ENCODE results near the gene PLXNC1.

PLXNC1 gene

GRCh38 chr12:94152292-94153078 lies 4.1 kb downstream of the PLXNC1 start:
- peaks cover 21% of the 10 kb centered on the region for H3K27me3 ChIP-seq (ENCODE audit: insufficient read depth, low read depth, severe bottlenecking)
- H3K27ac ChIP-seq = no peak overlapping the region
- H3K36me3 ChIP-seq = no peaks in the 10 kb centered on the region
- H3K9me3 ChIP-seq (ENCODE audit: severe bottlenecking) = no peaks in the 10 kb centered on the region
- H3K4me3 ChIP-seq (ENCODE audit: low read depth, low read length) = no peak overlapping the region
- TF ChIP-seq CTCF (IDR thresholded peaks at IDR 0.05; ENCODE audit: low read depth, low read length) = no peak
- no peak for DNase-seq

GRCh38 chr12:94157181-94157580 lies 8.8 kb downstream of the PLXNC1 start:
- no peak overlapping the region for H3K27ac ChIP-seq
- TF ChIP-seq CTCF (IDR thresholded peaks at IDR 0.05; ENCODE audit: low read depth, low read length) = no peak
- H3K36me3 ChIP-seq = no peaks in the 10 kb centered on the region
- H3K9me3 ChIP-seq (ENCODE audit: severe bottlenecking) = no peaks in the 10 kb centered on the region
- no peak overlapping the region for H3K4me3 ChIP-seq (ENCODE audit: low read depth, low read length)
- no peak for DNase-seq
- H3K27me3 ChIP-seq (ENCODE audit: insufficient read depth, low read depth, severe bottlenecking) = no peaks in the 10 kb centered on the region

GRCh38 chr12:94157981-94158411 lies 9.6 kb downstream of the PLXNC1 start:
- TF ChIP-seq CTCF (IDR thresholded peaks at IDR 0.05; ENCODE audit: low read depth, low read length) = no peak
- no peaks in the 10 kb centered on the region for H3K9me3 ChIP-seq (ENCODE audit: severe bottlenecking)
- no peak for DNase-seq
- H3K27me3 ChIP-seq (ENCODE audit: insufficient read depth, low read depth, severe bottlenecking) = no peaks in the 10 kb centered on the region
- H3K4me3 ChIP-seq (ENCODE audit: low read depth, low read length) = no peak overlapping the region
- no peaks in the 10 kb centered on the region for H3K36me3 ChIP-seq
- H3K27ac ChIP-seq = no peak overlapping the region

GRCh38 chr12:94158666-94159065 lies 10.3 kb downstream of the PLXNC1 start:
- no peak overlapping the region for H3K4me3 ChIP-seq (ENCODE audit: low read depth, low read length)
- H3K27me3 ChIP-seq (ENCODE audit: insufficient read depth, low read depth, severe bottlenecking) = no peaks in the 10 kb centered on the region
- no peak overlapping the region for H3K27ac ChIP-seq
- no peak for TF ChIP-seq CTCF (IDR thresholded peaks at IDR 0.05; ENCODE audit: low read depth, low read length)
- no peak for DNase-seq
- no peaks in the 10 kb centered on the region for H3K9me3 ChIP-seq (ENCODE audit: severe bottlenecking)
- no peaks in the 10 kb centered on the region for H3K36me3 ChIP-seq

- no peak for DNase-seq
- TF ChIP-seq CTCF (IDR thresholded peaks at IDR 0.05; ENCODE audit: low read depth, low read length) = no peak
- Histone ChIP-seq H3K27me3 (ENCODE audit: insufficient read depth, low read depth, severe bottlenecking) (no peaks in the 10 kb centered on the region), H3K9me3 (ENCODE audit: severe bottlenecking) (no peaks in the 10 kb centered on the region), H3K27ac (no peak overlapping the region), H3K4me3 (ENCODE audit: low read depth, low read length) (no peak overlapping the region), H3K36me3 (no peaks in the 10 kb centered on the region)
Observed at GRCh38 chr12:94162108-94162507, 13.7 kb downstream of the PLXNC1 start.

- no peak for TF ChIP-seq CTCF (IDR thresholded peaks at IDR 0.05; ENCODE audit: low read depth, low read length)
- Histone ChIP-seq H3K27me3 (ENCODE audit: insufficient read depth, low read depth, severe bottlenecking) (no peaks in the 10 kb centered on the region), H3K36me3 (no peaks in the 10 kb centered on the region), H3K27ac (no peak overlapping the region), H3K9me3 (ENCODE audit: severe bottlenecking) (no peaks in the 10 kb centered on the region), H3K4me3 (ENCODE audit: low read depth, low read length) (no peak overlapping the region)
- no peak for DNase-seq
Observed at GRCh38 chr12:94163850-94164249, 15.5 kb downstream of the PLXNC1 start.

Measured in WERI-Rb-1 (cell line).